Motor neuron (in vitro differentiated cells): ENCODE results near the gene RNU1-2. TPM values are rescaled to one million over a fixed set of nuclear protein-coding genes. Genes with fewer than 3 reads are reported as not detected.
"Not testable (repeated sequence)": the region's sequence is repeated elsewhere in the genome, so short reads cannot be mapped to it uniquely, and the experiment has no call there.

Experiments
- ATAC-seq, 8 experiments: fragments of 200-7000 bp; cut with Tn5 transposase; replicated peaks in 6 of 8; 2 replicates each; pipeline ENCODE4 v1.8.0; 2021; ENCODE audit warnings: mild to moderate bottlenecking in 8 of 8, moderate library complexity in 8 of 8
- H3K27ac ChIP-seq, 2 donors: fragments of 250-450 bp; sonication (Bioruptor Pico); 2 replicates each; pipeline ENCODE4 v1.9.0; 2021; ENCODE audit warnings: antibody characterized with exemption in 2 of 2, mild to moderate bottlenecking in 2 of 2, moderate library complexity in 1 of 2
- H3K4me1 ChIP-seq, 2 donors: fragments of 250-450 bp; sonication (Bioruptor Pico); replicated peaks in 1 of 2; 2 replicates each; pipeline ENCODE4 v1.6.1; 2021; ENCODE audit warnings: antibody characterized with exemption in 2 of 2, mild to moderate bottlenecking in 2 of 2, moderate library complexity in 1 of 2
- H3K4me3 ChIP-seq, 5 donors: fragments of 250-450 bp; sonication (Bioruptor Pico); 2 replicates each; pipeline ENCODE4 v1.9.0; 2021; ENCODE audit warnings: antibody characterized with exemption in 5 of 5, mild to moderate bottlenecking in 5 of 5, moderate library complexity in 4 of 5
- WGBS, 10 experiments: fragments of 450-650 bp; shearing (Covaris generic); methylation state at CpG; one replicate each; pipeline ENCODE4 v1.0.0; 2022; 5-methylcytosine and 5-hydroxymethylcytosine counted together
- in situ Hi-C, 9 experiments: fragments of 400-800 bp; cut with MboI; loops; one replicate each; pipeline ENCODE4 v1.15.0; 2021; ENCODE audit warnings: low sequenced_read_pairs in 9 of 9, low pct_unique_long_range_greater_than_20kb in 2 of 9; ENCODE audit not compliant: unreplicated experiment in 9 of 9
- total RNA-seq, 8 experiments: library from RNA; unstranded; fragments of 300-600 nt; gene quantifications; 2 replicates each; pipeline versions ENCODE4 v1.2.3 to v1.2.4, GENCODE V29; 2022

RNU1-2 gene
- total RNA-seq, 8 experiments from 2014 or later = 10,501 to 35,099 (median 17,750) TPM

GRCh38 chr1:16873076-16873879, 22.5 kb upstream of the RNU1-2 start:
- WGBS, 10 experiments = 42 to 81% (median 70%) methylated on average over 1 to 5 of the region's 52 CpGs
- H3K4me3 ChIP-seq = peak overlapping the region in 2 of 5 donors; percentile 19 to 47
- peak overlapping the region in 1 of 2 donors; percentile 88 for H3K27ac ChIP-seq
- in situ Hi-C loops, ATAC-seq, H3K4me1 ChIP-seq: not testable (repeated sequence)

DNA sequence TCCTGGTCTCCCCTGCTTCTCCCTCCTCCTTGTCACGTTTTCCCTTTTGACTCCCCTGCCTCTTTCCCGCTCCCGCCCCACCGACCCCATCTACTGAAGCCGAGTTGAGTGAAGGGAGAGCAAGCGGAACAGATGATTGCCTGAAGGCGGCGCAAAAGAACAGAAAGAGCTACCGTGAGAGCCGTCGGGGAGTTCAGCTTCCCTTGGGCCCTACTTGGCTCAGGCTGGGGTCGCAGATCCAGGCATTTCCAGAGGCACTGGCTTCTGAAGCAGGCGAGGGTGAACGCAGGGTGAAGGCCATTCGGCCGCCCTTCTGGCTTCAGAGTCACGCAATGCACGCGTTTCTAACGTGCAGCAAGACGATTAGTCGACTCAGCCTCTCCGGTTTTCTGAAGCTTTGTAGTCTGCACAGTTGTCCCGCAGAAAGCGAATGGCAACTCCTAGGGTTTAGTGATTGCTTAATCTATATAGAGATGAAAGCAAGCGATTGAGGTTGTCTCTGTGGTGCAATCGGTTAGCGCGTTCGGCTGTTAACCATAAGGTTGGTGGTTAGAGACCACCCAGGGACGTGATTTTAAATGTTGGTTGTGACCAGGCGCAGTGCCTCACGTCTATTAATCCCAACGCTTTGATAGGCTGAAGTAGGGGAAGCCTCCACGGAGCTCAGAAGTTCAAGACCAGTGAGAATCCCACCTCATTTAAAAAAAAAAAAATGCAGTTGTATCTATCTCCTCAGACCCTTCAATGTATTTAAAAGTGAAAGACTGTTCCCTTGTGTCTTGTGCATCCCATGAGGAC, 20.6 kb upstream of the RNU1-2 start:
- H3K4me3 ChIP-seq, H3K4me1 ChIP-seq, ATAC-seq, in situ Hi-C loops, H3K27ac ChIP-seq: not testable (repeated sequence)
- WGBS, 10 experiments = 8 to 90% (median 75%) methylated on average over 3 to 8 of the region's 35 CpGs; no CpG with 5 or more reads in 4 of the 10 experiments

DNA sequence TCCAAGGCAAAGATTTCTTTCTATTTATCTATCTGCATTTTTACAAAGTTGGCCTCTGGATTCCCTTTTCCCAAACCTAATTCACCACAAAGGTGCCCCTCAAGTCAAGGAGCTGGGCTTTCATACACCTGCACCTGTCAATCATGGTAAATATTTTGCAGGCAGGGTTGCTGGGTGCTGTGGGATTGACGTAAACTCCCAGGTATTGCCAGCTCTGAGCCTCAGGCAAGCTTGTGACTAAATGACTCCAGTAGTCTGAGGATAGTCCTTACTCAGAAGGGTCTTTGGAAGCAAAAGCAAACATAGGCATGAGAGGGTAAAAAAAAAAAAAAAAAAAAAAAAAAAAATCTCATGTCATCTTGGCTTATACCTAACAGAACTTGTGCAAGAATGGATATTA, 14.0 kb upstream of the RNU1-2 start:
- ATAC-seq, in situ Hi-C loops: not testable (repeated sequence)

DNA sequence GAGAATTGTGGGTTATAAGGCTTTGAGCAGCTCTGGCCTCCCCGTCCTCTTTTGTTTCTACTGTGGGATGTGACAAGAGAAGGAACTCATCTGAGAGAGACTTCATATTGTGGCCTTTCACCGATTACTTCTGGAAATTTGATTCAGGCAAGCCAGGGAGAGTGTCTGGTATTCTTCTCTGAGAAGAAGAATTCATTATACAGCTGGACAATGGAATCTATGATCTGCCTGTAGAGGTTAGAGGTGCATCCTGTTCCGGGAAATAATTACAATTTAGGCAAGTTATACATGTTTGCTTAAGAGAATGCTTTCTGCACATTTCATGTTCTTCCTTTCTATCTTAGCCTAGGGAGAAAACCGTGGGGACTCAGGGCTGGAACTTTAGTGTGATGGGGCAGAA, 12.8 kb upstream of the RNU1-2 start:
- Histone ChIP-seq H3K27ac (peak overlapping the region in 1 of 2 donors; percentile 5), H3K4me3 (no peak overlapping the region), H3K4me1 (peaks cover 2 to 9% of the 10 kb centered on the region in 2 donors)
- WGBS, 10 experiments = 23 to 62% (median 45%) methylated on average over 2 to 4 of the region's 4 CpGs; no CpG with 5 or more reads in 1 of the 10 experiments
- ATAC-seq = peak in 1 of 8 experiments; percentile 32
- in situ Hi-C loops = no loop called here

More for the DNA sequence above, 14.0 kb upstream of the RNU1-2 start:
- not testable (repeated sequence) for H3K4me1 ChIP-seq, H3K27ac ChIP-seq, H3K4me3 ChIP-seq
- WGBS, 10 experiments = 38 to 100% (median 100%) methylated on average over 1 of the region's 1 CpG; no CpG with 5 or more reads in 4 of the 10 experiments

DNA sequence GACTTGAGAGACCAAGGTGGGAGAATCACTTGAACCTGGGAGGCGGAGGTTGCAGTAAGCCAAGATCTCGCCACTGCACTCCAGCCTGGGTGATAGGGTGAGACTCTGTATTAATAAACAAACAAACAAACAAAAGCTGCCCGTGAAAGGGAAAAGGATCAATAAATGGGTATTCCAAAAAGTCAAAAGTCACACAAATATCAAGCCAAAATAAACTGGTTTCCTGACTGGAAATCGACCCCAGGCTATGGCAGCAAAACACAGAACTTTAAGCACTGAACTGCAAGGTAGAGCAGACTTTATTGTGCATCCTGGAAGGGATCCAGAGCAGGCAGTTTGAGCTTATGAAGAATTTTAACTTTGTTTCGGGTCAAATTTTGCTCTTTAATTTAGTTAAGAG, 11.3 kb upstream of the RNU1-2 start:
- H3K4me3 ChIP-seq, in situ Hi-C loops, H3K27ac ChIP-seq, ATAC-seq: not testable (repeated sequence)
- WGBS, 10 experiments = 50 to 92% (median 76%) methylated on average over 1 to 5 of the region's 5 CpGs
- peaks cover 2 to 16% of the 10 kb centered on the region in 2 donors for H3K4me1 ChIP-seq

- Histone ChIP-seq H3K4me3 (no peak overlapping the region), H3K4me1 (peaks cover 2 to 16% of the 10 kb centered on the region in 2 donors), H3K27ac (no peak overlapping the region)
- in situ Hi-C loops = no loop called here
- no peak for ATAC-seq
- 75 to 95% (median 88%) methylated on average over 4 to 20 of the region's 20 CpGs for WGBS, 10 experiments
Measured at GRCh38 chr1:16886860-16887605, 8.7 kb upstream of the RNU1-2 start.

DNA sequence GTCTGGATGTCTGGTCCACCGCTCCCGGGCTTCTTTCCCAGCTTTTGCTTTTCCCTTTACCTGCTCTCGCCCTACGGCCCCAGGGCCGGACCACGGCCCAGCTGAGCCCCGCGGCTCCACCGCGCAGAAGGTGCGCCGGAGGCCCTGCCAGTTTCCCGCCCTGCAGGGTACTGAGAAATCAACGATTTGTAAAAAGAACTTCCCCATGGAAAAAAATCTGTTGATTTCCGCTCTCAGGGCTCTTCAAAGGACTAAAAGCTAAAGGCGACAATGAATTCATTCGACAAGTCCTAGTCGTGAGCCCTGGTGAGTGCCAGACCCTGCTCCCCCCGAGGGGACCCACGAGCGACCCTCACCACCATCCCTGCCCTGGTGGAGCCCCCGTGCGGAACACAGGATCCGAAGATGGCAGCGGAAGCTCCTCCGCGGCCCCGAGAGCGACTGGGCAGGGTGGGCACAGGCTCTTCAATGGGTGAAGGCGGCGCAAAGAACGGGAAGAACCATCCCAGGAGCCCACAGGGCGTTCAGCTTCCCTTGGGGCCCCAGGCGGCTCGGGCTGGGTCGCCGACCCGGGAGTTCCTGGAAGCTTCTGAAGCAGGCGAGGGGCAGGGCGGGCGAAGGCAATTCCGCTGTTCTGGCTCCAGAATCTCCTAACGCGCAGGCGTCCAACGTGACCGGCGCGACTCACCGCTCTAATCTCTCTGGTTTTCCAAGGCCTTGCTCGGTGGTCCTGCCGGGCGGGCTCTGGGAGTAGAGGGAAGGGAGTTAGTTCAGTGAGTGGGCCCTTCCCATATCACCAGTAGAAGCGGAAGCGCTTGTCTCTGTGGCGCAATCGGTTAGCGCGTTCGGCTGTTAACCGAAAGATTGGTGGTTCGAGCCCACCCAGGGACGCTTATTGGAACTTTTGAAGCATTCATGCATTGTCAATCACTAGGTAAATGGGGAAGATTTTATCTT, 6.6 kb upstream of the RNU1-2 start:
- peak; percentile 41 to 98 (median 68) for ATAC-seq
- in situ Hi-C loops = no loop called here
- peak overlapping the region in 1 of 2 donors; percentile 48 for H3K27ac ChIP-seq
- 0 to 49% (median 30%) methylated on average over 1 to 57 of the region's 63 CpGs; no CpG with 5 or more reads in 1 of the 10 experiments for WGBS, 10 experiments
- H3K4me3 ChIP-seq = peak overlapping the region in 1 of 5 donors; percentile 29
- H3K4me1 ChIP-seq = peaks cover 0 to 7% of the 10 kb centered on the region in 2 donors

GRCh38 chr1:16890539-16891021, 5.2 kb upstream of the RNU1-2 start:
- in situ Hi-C loops, H3K4me3 ChIP-seq, ATAC-seq, H3K27ac ChIP-seq, H3K4me1 ChIP-seq: not testable (repeated sequence)
- WGBS, 10 experiments = 47 to 93% (median 84%) methylated on average over 3 to 5 of the region's 5 CpGs; no CpG with 5 or more reads in 2 of the 10 experiments

DNA sequence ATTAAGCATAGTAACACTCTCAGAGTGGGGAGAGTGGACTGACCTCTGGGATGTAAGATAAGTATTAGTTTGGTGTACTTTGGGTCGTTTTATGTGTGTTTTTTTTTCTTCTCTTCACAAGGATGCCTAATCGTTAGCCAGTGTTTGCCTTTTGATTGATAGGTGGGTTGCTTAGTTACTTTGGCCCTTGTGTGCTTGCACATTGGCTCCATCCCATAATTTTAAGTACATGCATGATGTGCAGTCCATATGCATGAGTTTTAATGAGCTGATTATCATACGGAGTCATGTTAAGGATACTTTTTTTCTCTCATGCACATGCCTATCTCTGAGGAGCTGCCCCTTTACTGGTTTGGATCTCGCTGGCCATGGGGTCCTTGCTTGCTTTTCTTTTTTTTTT, 4.7 kb upstream of the RNU1-2 start:
- H3K4me3 ChIP-seq, ATAC-seq, in situ Hi-C loops, H3K4me1 ChIP-seq, H3K27ac ChIP-seq: not testable (repeated sequence)
- 4 to 75% (median 40%) methylated on average over 3 to 4 of the region's 4 CpGs for WGBS, 10 experiments

DNA sequence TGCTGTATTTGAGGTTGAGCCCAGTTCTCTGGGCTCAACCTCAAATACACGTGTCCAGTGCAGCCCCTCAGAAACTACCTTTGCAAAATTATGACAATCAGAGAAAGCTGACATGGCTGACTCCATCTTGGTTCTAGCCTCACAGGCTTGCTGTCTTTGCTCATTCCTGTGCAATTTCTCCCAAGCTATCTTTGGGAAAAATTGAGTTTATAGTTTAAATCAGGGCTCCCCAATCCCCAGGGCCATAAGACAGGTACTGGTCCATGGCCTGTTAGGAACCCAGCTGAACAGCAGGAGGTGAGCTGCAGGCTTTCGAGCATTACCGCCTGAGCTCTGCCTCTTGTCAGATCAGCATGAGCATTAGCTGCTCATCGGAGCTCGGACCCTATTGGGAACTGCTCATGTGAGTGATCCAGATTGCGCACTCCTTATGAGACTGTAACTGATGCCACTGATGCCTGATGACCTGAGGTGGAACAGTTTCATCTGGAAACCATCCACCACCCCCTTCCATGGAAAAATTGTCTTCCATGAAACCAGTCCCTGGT, 2.7 kb upstream of the RNU1-2 start:
- H3K4me3 ChIP-seq, H3K27ac ChIP-seq, in situ Hi-C loops, ATAC-seq: not testable (repeated sequence)
- H3K4me1 ChIP-seq = peaks cover 8 to 18% of the 10 kb centered on the region in 2 donors
- 68 to 91% (median 87%) methylated on average over 4 of the region's 6 CpGs; no CpG with 5 or more reads in 5 of the 10 experiments for WGBS, 10 experiments

- WGBS, 10 experiments = 29 to 100% (median 50%) methylated on average over 1 to 4 of the region's 4 CpGs; no CpG with 5 or more reads in 5 of the 10 experiments
- peaks cover 8 to 15% of the 10 kb centered on the region in 2 donors for H3K4me1 ChIP-seq
- H3K4me3 ChIP-seq, in situ Hi-C loops, H3K27ac ChIP-seq, ATAC-seq: not testable (repeated sequence)
Measured at GRCh38 chr1:16893796-16894195, 2.0 kb upstream of the RNU1-2 start.
